GM12892 (cell line): ENCODE results near the gene SPEG.

Experiments used
- DNase-seq: peaks from one replicate; pipeline ENCODE4 v3.0.0; 2011; ENCODE audit not compliant: insufficient read length
- FAIRE-seq: peaks from 2 replicates; lab custom pipeline; 2011; peaks lifted over from hg19 to GRCh38; lab: Jason Lieb, UNC
- POLR2A ChIP-seq: IDR thresholded peaks from 2 replicates; pipeline ENCODE4 v1.6.1; 2011; ENCODE audit warnings: low read depth, low read length, control low read depth
- POLR2AphosphoS5 ChIP-seq: IDR thresholded peaks from 2 replicates; pipeline ENCODE4 v1.6.1; 2011; ENCODE audit warnings: low read depth, low read length, control low read depth
- TAF1 ChIP-seq: IDR thresholded peaks from 2 replicates; pipeline ENCODE4 v1.6.1; 2011; ENCODE audit warnings: low read depth, mild to moderate bottlenecking, control low read depth, low read length, borderline replicate concordance

SPEG gene

DNA sequence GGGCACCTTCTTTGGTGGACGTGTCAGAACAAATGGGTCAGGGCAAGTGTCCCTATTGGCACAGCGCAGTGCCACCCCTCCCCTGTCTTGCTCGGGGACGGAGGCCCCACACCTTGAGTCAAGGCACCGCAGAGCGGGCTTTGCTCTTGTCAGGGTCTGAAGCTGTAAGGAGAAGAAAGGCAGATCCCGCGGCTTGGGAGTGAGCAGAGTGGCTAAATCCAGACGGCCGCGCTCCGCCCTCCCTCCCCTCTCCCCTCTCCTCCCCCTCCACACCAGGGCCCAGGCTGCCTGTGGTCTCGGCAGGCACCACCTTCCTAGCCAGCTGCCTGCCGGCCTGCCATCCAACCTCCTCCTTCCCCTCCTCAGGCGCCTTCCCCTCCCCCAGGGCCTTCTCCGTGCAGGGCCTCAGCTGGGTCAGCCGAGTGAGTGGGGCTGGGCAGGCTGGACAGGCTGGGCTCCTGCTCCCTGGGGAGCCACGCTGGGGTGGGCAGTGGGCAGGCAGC, 25.8 kb downstream of the SPEG start:
- no peak for TF ChIP-seq TAF1
- TF ChIP-seq POLR2A, result no peak
- TF ChIP-seq POLR2AphosphoS5, result no peak
- no peak for FAIRE-seq
- no peak for DNase-seq

DNA sequence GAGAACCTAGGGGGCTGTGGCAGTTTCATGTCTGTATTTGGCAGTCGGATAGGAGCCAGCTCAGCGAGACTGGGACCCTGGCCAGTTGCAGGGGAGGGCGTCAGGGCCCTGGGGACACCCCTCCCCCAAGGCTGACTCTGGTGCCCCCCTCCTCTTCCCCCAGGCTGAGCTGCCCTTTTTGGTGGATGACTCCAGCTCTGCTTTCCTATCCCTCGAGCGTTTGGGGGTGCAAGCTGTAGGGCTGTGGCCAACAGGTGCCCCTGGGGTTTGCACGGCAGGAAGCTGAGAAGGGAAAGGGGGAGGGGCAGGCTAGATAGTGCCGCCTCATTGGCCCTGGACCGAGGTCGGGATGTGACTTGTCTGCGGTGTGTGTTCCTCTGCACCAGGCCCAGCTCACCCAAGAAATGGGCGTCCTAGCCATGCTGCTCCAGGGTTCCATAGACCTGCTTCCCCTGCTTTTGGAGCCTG, 26.4 kb downstream of the SPEG start:
- TF ChIP-seq POLR2AphosphoS5, result no peak
- no peak for DNase-seq
- FAIRE-seq, result no peak

DNA sequence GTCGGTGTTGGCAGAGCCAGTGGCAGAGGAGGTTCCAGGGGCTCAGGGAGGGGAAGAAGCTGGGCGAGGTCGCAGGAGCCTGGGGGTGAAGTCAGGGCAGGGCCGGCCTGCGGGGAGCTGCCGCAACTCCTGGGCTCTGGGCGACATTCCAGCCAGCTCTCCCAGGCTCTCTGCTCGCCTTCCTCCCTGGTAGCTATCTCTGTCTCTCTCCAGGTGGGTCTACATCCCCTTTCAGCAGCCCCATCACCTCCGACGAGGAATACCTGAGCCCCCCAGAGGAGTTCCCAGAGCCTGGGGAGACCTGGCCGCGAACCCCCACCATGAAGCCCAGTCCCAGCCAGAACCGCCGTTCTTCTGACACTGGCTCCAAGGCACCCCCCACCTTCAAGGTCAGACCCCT, 27.0 kb downstream of the SPEG start:
- no peak for FAIRE-seq
- TF ChIP-seq POLR2AphosphoS5, result no peak
- TF ChIP-seq POLR2A, result no peak
- no peak for TF ChIP-seq TAF1
- no peak for DNase-seq

DNA sequence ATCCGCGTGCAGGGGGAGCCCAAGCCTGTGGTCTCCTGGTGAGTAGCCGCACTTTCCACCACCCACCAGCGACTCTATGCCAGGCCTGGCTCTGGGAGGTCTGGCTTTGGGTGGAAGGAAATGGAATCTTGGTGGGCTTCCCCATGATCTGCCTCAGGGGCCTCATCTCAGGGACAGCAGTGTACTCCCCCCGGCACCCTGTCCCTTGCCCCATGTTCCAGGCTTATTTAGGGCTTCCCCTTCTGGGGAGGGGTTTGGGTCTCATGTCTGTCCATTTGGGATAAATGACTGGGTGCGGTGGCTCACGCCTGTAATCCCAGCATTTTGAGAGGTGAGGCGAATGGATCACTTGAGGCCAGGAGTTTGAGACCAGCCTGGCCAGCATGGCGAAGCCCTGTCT, 27.7 kb downstream of the SPEG start:
- TF ChIP-seq POLR2A, result no peak
- TF ChIP-seq TAF1, result no peak
- no peak for TF ChIP-seq POLR2AphosphoS5
- DNase-seq, result no peak
- no peak for FAIRE-seq

DNA sequence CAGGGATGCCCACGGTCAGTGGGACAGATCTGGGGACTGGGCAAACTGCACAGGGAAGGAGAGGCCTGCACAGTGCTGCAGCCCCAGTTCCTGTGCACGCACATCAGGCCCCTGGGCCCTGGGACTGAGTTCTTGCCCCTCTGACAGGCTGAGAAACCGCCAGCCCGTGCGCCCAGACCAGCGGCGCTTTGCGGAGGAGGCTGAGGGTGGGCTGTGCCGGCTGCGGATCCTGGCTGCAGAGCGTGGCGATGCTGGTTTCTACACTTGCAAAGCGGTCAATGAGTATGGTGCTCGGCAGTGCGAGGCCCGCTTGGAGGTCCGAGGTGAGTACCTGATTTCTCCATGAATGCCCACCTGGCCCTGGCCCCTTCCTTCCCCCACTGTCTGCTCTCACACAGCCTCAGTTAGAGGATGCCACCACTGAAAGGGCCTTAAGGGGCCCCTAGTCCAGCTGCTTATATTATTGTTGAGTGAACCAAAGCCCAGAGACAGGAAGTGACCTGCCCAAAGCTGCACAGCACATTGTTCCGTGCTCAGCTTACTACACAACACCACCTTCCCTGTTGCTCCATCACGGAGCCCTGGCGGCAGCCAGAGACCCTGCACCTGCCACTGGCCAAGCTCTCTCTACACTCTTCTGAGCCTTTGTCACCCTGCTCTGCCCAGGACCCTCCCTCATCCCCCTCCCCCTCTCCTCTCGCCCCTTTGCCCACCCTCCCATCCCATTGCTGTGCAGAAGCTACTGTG, 29.8 kb downstream of the SPEG start:
- no peak for TF ChIP-seq POLR2AphosphoS5
- TF ChIP-seq TAF1, result no peak
- no peak for TF ChIP-seq POLR2A
- DNase-seq (no peak), FAIRE-seq (no peak)

DNA sequence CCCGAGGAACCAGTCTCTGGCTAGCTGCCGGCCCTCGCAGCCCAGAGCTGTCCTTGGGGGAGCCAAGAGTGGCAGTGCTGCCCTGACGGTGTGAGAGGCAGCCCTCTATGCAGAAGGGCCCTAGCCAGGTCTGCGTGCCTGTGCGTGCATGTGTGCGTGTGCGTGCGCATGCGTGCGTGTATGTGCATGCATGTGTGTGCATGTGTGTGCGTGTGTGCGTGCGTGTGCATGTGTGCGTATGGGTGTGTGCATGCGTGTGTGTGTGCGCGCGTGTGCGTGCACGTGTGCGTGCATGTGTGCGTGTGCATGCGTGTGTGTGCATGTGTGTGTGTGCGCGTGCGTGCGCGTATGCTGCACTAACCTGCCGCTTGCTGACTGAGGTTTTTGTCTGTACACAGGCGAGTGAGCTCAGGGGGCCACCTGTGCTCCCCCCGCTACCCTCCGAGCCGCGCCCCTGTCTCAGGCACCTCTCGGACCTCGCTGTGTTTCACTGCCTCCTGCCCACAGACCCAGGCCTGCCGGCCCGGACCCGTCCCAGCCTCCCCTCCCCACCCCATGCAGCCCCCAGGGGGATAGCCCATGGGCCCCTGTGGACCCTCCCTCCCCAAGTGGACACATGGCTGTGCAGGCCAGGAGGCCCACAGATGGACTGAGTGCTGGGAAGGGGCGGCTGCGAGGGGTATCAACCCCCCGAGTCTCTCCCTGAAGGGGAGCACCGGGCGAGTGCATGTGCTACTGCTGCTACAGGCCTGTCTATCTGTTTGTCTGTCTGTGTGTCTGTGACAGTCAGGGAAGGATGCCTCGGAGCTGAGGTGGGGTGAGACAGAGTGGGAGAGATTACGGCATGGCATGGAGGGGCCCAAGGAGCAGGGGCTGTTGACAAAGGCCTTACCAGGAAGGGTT, 31.3 kb downstream of the SPEG start:
- TF ChIP-seq POLR2A (no peak), TAF1 (no peak), POLR2AphosphoS5 (no peak)
- FAIRE-seq, result no peak
- no peak for DNase-seq

DNA sequence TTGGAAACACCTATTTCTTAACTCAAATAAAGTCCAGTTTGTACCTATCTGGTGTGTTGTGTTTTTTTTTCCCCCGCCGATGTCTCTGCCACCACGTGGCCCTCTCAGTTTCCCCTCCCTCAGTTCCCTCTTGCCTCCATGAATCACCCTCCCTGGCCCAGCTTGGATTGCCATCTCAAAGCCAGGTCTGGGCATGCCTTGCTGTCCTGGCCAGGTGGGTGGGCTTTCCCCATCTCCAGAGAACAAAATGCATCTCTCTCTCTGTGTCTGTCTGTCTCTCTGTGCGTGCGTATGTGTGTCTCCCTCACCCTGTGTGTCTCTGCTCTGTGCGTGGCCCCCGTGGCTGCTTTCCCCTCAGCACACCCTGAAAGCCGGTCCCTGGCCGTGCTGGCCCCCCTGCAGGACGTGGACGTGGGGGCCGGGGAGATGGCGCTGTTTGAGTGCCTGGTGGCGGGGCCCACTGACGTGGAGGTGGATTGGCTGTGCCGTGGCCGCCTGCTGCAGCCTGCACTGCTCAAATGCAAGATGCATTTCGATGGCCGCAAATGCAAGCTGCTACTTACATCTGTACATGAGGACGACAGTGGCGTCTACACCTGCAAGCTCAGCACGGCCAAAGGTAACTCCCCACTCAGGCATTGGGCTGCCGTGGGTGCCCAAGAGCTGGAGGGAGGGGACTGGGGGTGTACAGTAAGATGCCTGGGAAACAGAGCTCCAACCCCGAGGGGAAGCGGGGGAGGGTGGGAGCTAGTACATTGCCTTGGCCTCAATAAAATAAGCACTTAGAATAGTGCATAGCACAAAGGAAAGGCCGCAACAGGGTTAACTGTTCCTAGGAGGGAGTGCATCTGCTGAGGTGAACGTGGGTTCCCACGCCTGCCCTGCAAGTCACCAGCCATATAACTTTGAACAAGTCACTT, 32.4 kb downstream of the SPEG start:
- TF ChIP-seq TAF1 (no peak), POLR2A (no peak), POLR2AphosphoS5 (no peak)
- DNase-seq (no peak), FAIRE-seq (no peak)

DNA sequence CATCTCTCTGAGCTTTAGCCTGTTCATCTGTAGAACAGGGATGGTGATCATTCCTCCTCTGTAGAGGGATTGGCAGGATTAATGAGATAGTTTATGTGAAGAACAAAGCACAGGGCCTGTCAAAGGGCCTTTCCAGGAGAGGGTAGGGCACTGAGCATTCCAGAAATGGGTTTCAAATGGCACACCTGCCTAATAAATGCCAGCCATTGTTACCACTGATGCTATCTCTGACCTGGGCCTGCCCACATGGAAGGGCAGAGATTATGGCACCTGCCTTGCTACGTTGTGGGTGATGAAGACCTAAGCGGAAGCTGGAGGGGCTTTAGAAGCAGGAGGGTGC, 33.1 kb downstream of the SPEG start:
- DNase-seq (no peak), FAIRE-seq (no peak)
- TF ChIP-seq POLR2AphosphoS5, result no peak
- TF ChIP-seq POLR2A, result no peak
- no peak for TF ChIP-seq TAF1

DNA sequence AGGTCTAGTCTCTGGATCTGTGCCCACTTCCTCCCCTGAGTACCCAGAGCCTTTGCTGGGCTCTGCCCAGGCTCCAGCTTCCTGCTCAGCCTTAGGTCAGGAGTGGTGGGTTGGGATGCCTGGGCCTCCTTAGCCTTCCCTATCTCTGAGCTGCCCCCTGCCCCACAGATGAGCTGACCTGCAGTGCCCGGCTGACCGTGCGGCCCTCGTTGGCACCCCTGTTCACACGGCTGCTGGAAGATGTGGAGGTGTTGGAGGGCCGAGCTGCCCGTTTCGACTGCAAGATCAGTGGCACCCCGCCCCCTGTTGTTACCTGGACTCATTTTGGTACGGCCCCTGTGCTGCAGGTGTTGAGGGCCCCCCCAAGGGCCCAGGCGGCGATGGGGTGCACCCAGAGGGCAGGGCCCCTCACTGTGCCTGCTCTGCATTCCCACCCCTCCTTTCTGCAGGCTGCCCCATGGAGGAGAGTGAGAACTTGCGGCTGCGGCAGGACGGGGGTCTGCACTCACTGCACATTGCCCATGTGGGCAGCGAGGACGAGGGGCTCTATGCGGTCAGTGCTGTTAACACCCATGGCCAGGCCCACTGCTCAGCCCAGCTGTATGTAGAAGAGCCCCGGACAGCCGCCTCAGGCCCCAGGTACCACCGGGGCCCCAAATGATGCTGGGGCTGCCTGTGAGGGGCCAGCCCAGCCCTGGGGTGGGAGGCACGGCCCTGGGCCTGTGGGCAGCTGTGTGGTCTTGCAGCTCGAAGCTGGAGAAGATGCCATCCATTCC, 34.0 kb downstream of the SPEG start:
- TF ChIP-seq POLR2A, result no peak
- no peak for TF ChIP-seq TAF1
- TF ChIP-seq POLR2AphosphoS5, result no peak
- FAIRE-seq, result no peak
- no peak for DNase-seq

DNA sequence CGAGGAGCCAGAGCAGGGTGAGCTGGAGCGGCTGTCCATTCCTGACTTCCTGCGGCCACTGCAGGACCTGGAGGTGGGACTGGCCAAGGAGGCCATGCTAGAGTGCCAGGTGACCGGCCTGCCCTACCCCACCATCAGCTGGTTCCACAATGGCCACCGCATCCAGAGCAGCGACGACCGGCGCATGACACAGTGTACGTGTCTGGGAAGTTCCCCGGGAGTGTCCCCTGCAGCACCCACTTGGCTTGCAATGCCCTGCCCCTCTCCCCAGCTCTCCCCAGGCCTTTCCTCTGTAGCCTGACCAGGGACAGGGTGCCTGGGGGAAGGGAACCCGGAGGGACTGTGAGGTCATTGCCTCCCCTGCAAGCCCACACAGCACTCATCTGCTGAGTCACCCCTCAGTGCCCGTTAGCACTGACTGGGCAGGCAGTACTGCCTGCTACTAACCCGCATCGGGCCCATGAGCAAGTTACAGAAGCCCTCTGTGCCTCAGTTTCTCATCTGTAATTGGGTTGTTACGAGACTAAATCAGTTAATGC, 34.6 kb downstream of the SPEG start:
- FAIRE-seq (no peak), DNase-seq (no peak)
- TF ChIP-seq POLR2AphosphoS5 (no peak), POLR2A (no peak), TAF1 (no peak)
